GM21529 (cell line): ENCODE results near the gene PDIA3.
"Not testable (repeated sequence)": the region's sequence is repeated elsewhere in the genome, so short reads cannot be mapped to it uniquely, and the experiment has no call there.

Source experiments
- ATAC-seq: cut with Tn5 transposase; IDR thresholded peaks from one replicate; pipeline ENCODE4 v1.9.1; 2021; ENCODE audit not compliant: unreplicated experiment

PDIA3 gene

DNA sequence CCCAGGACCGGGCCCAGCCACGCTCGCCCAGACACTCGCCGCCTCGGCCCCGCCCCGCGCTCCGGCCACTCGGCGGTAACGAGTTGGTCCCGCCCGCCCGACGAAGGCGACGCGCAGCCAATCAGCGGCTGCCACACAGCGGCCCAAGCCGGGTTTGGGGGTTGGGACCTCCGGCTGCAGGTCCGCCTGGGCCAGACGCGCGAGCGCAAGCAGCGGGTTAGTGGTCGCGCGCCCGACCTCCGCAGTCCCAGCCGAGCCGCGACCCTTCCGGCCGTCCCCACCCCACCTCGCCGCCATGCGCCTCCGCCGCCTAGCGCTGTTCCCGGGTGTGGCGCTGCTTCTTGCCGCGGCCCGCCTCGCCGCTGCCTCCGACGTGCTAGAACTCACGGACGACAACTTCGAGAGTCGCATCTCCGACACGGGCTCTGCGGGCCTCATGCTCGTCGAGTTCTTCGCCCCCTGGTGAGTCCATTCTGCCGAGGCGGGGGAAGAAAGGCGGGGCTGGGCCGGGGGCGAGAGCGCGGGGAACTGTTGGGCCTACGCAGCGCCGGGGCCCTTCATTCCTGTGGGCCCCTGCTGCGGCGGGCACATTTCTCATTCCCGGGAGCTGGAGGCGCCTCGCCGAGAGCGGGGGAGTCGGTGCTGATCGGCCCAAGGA lies at the start of gene PDIA3:
PDIA3 (plus strand) TSS at position 194 of the 658 bp plus-strand sequence; CDS start at position 296, 102 bp downstream.
- ATAC-seq = peak; percentile 70

DNA sequence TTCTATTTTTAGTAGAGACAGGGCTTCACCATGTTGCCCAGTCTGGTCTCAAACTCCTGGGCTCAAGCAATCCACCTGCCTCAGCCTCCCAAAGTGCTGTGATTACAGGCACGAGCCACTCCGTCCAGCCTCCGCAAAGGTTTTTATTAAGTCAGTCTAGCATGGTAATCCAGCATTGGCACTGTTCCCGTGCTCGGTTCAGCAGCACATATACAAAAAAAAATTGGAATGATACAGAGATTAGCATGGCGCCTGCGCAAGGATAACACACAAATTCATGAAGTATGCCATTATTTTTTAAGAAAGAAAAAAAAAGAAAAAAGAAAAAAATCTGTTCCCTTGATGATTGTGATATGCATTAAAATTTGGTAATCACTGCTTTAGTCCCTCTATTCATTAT lies 44.1 kb upstream of the PDIA3 start:
- ATAC-seq = no peak

DNA sequence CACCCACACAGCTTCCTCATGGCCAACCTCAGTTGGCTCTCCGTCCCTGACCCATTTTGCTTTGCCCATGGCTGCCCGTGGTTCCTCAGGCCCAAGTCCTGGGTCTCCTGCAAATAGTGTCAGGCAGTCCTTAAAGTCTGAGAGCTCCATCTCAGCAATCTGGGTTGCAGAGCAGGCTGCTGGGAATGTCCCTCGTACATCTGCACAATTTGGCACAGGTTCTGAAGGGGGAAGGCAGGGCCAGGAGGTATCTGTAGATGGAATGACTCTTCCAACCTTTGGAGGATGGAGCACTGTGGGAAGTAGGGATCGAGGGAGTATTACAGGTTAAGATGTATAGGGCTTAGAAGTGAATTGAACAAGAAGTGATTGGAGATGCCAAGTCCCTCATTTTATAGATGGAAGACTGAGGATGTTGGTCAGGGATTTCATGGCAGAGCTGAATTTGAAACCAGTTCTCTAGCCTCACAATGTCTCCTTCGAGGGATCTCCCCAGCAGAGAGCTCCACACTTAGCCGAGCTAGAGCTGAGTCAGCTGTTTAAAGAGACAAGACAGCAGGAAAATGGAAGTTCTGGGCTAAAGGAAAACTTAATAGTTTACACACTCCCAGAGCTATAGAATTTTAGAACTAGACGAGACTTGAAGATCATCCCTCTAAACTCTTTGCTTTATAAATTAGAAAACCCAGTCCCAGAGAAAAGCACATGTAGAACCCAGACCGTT lies 43.4 kb upstream of the PDIA3 start:
- ATAC-seq = no peak

DNA sequence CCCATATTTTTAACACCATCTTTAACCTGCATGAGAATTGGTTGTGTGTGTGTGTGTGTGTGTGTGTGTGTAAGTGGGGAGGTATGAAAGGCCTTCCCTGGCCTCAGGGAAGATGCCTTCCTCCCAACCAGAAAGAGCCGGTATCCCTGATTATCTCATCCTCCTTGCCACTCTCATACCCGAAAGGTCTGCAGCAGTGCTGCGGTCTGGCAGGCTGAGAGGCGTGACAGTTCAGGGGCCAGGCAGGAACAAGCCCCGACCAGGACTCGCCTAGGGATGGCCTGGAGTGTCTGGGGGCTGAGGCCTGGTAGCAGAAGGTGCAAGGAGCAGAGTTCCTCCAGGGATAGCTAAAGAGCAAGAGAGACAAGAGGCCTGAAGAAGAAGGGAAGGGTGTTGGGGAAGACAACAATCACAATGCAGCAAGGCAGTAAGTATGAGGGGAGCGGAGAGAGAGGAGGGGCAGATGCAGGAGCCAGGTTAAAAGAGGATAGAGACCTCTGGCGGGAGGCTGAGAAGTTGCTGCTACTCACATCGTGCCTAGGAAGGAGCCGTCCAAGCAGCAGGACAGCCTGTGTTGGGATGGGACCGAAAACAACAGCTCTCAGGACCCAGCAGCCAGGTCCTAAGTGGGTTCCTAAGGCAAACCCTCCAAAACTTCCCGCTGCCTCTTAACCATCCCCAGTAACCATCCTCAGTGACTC lies 35.7 kb upstream of the PDIA3 start:
- not testable (repeated sequence) for ATAC-seq

DNA sequence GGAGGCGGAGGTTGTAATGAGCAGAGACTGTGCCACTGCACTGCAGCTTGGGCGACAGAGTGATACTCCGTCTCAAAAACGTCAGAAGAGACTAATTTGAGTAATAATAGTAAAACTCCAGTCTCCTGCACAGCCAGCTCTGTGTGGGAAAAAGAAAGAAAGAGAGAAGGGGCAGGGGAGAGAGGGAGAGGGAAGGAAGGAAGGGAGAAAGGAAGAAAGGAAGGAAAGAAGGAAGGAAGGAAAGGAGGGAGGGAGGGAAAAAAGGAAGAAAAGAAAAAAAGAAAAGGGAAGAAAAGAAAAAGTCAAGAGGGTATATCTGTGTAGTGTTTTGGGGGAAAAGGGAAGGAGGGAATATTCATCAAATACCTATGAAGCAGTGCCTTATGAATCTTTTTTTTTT lies 23.1 kb upstream of the PDIA3 start:
- no peak for ATAC-seq

DNA sequence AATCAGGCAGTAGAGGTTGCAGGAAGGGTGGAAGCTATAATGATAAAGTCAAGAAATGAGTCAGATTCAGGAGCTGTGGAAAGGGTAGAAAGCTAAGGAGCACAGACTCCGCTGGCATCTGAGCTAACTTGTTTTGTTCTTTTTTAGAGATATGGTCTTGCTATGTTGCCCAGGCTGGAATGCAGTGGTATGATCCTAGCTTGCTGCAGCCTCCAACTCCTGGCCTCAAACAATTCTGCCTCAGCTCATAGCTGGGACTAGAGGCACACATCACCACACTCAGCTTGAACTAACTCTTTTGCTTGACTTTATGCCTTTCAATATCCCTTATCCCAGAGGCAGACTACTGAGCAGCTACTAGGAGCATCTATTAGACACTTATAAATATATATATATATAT lies 19.9 kb upstream of the PDIA3 start:
- ATAC-seq = not testable (repeated sequence)

DNA sequence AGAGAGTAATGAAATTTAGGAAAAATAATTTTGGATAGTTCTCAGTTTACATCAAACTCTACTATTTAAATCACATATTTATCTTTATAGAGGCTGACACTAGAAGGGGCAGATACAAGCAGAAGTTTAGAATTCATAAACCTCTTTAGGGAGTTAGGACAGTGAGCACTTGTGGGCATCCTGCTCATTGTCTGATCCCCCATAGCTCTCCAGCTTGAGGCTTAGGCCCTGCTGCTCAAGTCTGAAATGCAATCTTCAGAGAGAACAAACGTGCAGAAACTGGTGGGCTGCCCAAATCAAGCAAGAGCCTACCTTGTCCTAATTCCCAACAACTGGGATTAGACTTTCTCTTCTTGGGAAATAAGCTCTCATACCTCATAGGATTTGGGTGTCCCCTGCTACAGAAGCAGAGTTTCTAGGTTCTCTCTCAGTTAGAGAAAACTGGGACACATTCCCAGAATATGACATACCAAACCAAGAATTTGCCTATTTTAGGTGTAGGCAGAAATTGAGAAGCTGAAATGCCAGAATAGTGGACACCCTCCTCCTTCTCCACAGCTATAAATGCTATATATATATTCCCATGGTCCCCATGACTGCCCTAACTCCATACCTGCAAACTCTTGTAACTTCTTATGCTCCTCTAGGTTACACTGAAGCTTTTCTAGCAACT lies 18.0 kb upstream of the PDIA3 start:
- ATAC-seq = not testable (repeated sequence)

DNA sequence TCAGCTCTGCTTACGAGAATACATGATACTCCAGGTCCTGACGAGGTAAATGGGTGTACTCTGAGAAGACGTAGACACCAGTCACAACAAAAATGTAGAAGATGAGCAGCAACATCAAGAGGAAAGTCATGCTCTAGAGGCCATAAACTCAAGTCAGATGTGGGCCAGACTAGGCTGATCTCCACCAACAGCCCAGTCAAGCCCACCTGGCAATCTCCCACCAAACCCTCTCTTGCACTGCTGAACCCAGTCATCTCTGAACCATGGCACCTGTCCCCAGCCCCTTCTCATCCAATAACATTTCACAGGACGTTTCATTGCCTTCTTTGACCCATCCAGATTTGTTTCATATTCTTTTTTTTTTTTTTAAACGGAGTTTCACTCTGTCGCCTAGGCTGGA lies 10.8 kb upstream of the PDIA3 start:
- ATAC-seq = peak; percentile 60

DNA sequence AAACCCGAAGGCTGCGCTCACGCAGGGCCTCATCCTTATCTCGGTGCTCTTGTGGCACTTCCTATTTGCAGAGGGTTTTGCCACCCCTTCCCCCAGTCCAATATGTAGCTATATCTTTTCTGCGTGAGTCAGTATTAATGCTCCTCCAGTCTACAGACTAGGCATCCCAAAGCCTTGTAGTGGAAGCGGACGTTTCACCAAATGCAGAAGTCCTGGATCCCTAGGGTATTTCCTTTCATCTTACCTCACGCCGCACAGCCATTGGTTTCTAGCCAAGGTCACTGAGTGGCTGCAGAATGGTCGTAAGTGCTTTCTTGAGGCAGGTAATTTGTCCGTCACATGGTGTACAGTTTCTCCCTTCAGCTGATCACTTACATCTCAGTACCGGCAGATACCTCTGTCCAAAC lies 668 bp downstream of the PDIA3 start:
- ATAC-seq = peak; percentile 18

DNA sequence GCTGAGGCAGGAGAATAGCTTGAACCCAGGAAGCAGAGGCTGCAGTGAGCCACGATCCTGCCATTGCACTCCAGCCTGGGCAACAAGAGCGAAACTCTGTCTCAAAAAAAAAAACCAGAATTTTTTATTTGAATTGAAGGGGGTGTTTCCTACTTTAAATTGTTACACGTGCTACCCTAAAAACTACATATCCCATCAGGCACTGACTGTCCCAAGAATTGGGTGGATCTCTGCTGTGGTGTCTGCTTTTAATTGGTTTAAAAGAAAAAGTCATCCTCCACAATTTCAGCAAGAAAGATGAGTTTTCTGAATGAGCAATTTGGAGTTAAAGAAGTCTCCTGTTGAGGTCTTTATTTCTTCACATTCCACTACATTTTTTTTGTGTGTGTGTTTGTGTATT lies 2.1 kb downstream of the PDIA3 start:
- ATAC-seq = no peak

DNA sequence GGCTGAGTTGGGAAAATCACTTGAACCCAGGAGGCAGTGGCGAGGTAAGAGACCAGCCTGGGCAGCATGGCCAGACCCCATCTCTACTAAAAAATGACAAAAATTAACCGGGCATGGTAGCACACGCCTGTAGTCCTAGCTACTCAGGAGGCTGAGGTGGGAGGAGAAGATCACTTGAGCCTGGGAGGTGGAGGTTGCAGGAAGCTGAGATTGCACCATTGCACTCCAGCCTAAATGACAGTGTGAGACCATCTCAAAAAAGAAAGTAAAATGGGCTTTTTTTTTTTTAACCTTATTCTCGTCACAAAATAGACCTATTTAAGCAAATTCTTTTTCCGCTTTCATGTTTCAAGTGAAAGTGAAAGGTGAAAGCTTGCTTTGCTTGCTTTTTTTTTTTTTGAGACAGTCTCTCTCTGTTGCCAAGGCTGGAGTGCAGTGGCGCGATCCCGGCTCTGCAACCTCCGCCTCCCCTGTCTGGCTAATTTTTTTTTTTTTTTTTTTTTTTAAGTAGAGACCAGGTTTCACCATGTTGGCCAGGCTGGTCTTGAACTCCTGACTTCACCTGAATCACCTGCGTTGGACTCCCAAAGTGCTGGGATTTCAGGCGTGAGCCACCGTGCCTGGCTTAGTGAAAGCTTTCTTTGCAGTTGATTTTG lies 3.6 kb downstream of the PDIA3 start:
- peak; percentile 40 for ATAC-seq

DNA sequence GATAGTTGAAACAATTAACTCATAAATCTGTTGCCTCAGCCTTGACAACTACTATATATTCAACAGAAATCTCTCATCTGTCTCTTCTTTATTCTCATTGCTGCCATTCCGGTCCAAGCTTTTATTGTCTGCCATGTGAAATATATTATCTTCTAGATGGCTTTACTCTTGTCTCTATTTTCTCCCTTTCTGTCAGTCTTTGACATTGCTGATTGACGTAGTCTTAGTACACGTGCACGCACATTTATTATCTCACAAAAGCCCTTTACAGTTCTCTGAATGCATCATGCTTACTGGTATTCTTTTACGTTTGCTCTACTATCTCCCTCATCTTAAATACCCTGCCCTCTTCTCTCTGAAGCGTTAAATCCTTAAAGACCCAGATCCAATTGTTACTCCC lies 5.6 kb downstream of the PDIA3 start:
- ATAC-seq = no peak

DNA sequence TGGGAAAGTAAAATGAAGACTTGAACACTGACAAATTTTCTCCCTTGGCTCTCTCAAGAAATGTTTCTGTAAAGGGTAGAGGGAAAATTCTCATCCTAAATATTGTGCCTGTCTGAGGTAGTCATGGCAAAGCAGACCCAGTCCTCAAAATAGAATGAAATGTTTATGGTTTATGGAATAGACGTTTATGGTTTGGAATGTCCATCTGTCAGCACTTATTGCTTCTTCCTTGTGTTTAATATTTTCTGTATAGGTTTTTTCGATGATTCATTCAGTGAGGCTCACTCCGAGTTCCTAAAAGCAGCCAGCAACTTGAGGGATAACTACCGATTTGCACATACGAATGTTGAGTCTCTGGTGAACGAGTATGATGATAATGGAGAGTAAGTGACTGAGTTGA lies 16.6 kb downstream of the PDIA3 start:
- no peak for ATAC-seq

DNA sequence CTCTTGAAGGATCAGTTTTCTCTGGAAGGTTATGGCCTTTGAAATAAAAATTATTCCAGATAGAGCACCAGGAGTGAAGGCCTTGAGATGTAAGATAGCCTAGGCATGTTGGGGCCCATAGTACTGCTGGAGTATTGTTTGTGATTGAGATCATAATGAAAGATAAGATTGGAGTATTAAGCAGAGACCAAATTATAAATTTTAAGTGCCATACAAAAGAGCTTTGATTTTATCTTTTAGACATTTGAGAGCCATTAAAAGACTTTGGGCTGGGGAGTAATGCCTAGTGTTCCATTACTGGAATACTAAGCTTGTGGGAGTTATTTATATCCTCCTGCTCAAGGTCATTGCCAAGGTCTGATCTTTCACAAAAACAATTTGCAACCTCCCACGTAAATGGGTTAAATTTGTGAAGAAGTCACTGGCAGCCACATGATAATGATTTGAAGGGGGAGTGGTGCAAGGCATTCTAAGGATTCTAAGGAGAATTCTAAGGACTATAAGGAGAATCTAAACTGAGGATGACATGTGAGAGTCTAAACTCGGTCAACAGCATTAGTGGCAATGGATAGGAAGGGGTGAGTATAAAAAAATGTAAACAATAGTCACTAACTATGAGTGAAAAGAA lies 17.7 kb downstream of the PDIA3 start:
- no peak for ATAC-seq

DNA sequence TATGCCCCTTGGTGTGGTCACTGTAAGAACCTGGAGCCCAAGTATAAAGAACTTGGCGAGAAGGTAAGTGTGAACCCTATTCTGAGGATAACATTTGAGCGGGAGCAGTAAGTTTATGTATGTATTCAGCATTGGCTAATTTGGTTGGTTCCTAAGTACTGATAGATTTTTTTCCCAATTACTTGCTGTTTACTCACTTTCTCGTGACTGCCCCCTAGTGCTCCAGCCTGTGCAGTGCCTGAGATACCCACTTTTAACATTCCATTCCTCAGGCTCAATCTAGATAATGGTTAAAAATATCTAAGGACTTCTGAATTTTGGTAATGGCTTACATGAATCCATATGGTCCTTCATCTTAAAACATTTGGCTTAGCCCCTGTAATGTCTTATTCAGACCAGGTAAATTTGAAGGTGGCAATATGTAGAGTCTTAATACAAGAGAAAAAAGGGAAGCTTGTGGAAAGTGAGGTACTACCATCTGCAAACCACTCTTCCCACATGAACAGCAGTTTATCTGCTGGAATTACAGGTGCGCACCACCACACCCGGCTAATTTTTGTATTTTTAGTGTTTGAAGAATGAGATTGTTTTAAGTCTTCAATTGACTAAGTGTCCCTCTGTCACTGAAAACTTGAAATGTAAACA lies 23.5 kb downstream of the PDIA3 start:
- no peak for ATAC-seq

DNA sequence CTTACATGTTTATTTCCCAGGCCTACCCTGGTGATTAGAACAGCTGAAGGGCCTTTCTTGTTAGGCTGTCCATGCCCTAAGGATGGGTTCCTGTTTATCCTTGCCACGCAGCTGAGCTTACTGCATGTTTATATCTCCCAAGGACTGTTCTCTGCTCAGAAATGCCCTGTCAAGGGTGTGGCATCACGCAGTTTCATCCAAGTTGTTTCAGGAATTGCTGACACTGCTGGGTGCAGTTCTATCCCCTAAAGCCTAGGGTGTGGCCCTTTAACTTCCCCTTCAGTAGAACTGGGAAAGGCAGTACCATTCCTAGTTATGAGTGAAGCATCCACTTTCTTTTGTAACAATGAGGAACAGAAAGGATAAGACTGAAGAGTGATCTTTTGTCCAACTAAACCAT lies 25.6 kb downstream of the PDIA3 start:
- ATAC-seq = no peak

DNA sequence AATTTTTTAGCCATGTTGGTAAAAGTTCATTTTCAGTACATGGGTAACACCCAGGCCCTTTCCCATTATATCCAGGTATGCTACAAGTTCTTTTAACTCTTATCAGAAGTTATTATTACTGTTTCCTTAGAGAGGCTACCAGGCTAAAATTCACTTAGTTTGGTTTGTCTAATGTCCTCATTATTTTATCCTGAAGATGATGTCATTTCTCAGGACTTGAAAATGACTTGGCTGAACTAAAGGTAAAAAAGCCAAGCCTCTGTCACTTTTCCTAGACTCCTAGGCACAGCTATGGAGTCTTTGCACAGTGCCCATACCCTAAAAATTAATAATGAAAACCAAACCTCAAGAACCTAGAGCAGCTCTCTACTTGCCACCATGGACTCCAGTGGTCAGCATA lies 26.4 kb downstream of the PDIA3 start:
- ATAC-seq = no peak

DNA sequence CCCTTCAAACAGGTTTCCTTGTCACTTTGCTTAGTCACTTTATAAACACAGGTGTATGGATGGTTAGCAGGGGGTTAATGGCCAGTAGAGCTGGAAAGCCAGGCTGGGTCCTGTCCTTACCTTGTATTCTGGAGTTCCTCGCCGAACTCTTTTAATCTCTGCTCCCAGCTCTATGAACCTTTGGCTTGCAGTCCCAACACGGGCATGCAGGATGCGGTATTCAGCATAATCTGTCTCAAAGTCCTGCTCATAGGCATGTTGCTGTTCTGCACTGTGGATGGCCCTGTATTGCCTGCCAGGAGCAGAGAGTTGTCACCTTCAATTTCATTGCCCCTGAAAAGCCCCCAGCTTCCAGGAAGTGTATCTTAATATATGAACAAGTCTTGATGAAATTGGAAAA lies 27.8 kb downstream of the PDIA3 start:
- no peak for ATAC-seq

DNA sequence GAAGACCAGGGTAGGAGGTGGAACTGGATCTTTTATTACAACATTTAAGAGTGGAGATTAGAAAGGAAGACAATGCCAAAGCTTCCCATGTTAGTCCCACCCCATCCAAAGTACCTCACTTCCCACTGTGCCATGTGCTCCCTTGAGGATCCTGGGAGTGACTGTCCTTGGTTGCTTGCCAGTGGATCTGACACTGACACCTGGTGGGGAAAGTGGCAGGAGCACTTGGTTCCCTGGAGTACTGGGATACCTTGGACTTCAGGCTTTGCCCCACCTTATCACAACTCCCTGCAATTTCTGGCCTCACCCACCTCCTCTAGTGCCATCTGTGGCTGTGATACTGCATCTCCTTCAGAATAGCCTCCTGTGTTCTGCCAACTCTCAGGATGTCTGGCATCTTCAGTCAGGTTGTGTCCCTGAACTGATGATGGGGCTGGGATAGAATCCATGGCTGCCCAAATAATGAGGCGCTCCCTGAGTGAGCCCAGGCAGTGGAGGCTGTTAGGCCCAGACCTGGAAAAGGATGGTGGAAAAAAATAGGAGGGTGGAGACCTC lies 29.2 kb downstream of the PDIA3 start:
- no peak for ATAC-seq
